Measurements from ENCODE around the gene REM1.

REM1 gene

DNA sequence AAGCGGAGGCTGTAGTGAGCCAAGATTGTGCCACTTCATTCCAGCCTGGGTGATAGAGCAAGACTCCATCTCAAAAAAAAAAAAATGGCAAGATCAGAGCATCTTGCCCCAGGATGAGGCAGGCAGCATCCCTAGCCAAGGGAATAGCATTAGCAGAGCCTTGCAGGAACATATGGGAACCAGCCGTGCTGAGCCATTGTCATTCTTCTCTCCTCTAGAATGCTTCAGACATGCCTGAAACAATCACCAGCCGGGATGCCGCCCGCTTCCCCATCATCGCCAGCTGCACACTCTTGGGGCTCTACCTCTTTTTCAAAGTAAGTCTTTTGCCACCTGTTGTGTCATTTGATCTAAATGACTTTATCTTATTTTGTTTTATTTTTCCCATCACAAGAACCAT lies 52.2 kb downstream of the REM1 start:
- DNase-seq = no peak
